Measurements from ENCODE around the gene PEX14. TPM values are rescaled to one million over a fixed set of nuclear protein-coding genes. Genes with fewer than 3 reads are reported as not detected.
A peak's percentile ranks its signal among the peaks of the same experiment; 100 is the strongest.
"Not testable (repeated sequence)": the region's sequence is repeated elsewhere in the genome, so short reads cannot be mapped to it uniquely, and the experiment has no call there.

Gene PEX14
- total RNA-seq, 1 donor from 2014 or later = 21.0 TPM

DNA sequence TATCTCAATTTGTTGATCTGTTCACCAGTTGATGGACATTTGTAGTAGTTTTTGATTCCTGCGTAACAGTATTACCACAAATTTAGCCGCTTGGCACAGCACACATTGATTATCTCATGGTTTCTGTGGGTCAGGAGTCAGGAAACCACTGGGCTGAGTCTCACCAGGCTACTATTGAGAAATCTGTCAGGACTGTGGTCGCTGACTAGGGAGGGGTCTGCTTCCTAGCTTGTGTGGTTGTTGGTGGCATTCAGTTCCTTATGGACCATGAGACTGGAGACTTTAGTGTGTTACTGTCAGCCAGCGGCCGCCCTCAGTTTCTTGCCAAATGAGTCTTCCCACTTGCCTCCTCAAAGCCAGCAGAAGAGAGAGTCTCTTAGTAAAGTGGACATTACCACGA lies 9.8 kb downstream of the PEX14 start:
- no peak for ATAC-seq
- intact Hi-C loops (cut with micrococcal nuclease) = no loop called here
- no peak for DNase-seq

DNA sequence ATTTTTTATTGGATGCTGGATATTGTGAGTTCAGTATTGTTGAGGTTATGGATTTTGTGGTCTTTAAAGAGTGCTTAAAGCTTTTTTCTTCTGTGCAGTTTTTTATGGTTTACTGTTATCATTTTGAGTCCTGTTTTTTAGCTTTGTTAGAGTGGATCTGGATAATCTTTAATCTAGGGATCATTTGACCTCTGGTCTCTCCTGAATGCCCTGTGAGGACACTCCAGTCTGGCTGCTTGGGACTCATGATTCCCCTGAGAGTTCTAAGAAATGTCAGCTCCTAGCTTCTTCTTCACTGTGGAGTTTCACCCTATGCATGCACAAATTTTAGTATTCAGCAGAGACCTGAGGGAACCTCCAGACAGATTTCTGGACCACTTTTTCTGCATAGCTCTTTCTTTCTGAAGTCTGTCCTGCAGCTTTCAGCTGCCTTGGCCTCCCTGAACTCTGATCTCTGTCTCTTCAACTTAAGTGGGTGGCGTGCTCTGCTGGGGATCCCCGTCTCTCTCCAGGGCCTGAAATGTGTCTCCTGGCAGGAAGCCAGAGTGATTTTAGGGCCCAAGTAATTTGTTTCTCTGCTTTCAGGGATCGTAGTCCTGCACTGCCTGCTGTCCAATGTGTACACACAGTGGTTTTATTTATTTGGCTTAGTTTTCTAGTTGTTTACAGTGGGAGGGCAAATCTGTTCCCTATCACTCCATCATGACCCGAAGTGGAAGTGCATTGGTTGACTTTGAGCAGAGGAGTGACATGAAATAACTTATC lies 14.7 kb downstream of the PEX14 start:
- intact Hi-C loops (cut with micrococcal nuclease) = no loop called here
- no peak for ATAC-seq

DNA sequence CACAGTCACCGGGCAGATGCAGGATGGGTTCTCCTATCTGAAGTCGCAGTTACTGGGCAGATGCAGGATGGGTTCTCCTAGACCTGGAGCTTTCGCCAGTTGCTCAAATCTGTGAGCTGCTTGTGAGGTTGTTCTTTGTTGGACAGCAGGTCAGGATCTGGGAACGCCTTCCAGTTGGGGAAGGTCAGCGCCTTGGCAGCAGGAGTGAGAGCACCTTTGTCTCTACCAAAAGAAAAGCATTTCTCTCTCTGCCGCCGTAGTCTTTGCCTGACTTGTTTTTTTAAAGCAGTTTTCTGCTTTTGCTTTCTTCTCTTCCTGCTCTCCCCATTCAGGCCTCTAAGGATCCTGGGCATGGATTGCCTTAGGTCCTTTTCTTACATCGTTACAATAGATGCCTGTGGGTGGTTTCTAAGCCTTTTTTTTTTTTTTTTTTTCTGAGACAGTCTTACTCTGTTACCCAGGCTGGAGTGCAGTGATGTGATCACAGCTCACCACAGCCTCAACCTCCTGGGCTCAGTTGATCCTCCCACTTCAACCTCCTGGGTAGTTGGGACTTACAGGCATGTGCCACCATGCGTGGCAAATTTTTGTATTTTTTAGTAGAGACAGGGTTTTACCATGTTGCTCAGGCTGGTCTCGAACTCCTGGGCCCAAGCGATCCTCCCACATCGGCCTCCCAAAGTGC lies 15.7 kb downstream of the PEX14 start:
- no peak for ATAC-seq
- intact Hi-C loops (cut with micrococcal nuclease) = no loop called here
- DNase-seq = no peak

More for the DNA sequence above, 14.7 kb downstream of the PEX14 start:
- DNase-seq = no peak

DNA sequence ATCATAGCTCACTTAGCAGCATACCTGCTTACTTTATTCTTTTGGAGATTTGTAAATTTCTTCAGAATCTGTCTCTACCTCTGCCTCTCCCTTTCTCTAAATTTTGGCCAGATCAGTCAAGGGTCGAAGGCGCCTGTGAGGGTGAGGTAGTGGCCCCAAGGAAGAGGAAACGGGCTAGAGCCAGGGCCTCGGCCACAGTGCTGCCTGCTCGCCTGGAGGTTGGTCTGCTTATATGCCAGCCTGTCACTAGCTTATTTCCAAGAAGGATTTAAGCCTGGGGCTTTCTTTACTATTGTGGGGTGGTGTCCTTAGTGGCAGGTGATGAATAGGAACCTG lies 19.6 kb downstream of the PEX14 start:
- intact Hi-C loops (cut with micrococcal nuclease) = no loop called here
- ATAC-seq (no peak), DNase-seq (no peak)

DNA sequence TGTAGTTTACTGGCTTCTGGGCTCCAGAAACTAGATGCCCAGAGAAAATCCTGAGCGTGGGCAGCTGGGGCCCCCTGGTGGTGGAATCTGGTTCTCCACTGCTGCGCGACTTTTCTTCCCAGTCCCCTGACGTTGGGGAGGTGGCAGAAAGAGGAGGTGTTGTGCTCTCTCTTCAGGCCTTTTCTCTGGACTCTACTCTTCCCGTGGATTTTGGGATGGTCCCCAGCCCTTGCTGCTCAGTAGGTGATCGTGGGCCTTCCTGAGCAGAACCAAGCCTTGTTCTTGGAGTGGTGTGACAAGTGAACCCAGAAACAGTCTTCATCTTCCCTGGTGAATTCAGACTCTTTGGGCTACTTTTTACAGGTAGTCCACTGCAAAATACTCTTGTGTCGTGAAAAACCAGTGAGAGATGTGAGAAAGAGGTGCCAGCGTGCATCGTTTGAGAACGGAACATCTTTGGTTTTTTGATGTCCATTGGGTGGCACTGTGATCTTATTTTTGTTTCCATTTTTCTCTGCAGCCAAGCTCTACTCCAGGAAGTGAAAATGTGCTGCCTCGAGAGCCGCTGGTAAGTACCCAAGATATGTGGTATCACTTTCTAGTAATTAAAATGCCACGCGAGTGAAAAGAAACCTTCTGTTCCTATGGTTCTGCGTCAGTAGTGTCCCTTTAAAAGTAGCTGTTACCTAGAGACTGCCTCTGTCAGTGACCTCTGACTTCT lies 20.2 kb downstream of the PEX14 start:
- ATAC-seq (peak; percentile 85), DNase-seq (peak; percentile 78)
- intact Hi-C loops (cut with micrococcal nuclease) = no loop called here

DNA sequence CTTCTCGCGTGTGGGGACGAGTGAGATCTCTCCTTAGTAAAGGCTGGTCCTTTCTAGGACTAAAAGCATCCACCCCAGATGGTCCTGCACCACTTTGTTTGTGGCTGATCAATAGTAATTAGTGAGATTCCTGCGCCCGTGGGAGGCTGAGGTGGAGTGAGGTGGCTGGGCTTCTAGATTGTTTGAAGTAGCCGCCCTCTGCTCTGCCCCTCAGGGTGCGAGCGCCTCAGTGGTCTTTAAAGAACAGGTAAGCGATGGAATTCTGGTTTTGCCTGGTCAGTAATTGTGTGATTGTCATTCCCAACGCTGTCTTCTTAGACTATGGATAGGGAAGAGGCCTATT lies 20.7 kb downstream of the PEX14 start:
- ATAC-seq (no peak), DNase-seq (no peak)
- intact Hi-C loops (cut with micrococcal nuclease) = no loop called here

DNA sequence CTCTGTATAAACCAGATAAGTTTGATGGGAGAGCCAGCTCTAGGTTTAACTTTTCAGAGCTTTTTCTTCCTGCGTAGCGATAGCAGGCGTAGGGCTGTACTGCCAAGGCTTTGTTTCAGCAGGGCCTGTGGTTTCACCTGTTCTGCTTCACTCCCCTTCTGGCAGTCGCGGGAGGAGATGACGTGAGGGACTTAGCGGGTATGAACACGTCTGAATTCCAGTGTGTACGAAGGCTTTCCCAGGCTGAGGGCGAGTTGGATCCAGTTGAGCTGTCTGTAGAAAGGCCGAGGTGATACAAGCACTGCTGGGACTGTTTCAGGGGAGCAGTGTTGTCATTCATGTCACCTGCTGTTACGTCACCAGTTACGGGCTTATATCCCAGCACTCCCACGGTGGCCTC lies 21.2 kb downstream of the PEX14 start:
- ATAC-seq (peak; percentile 20), DNase-seq (no peak)
- intact Hi-C loops (cut with micrococcal nuclease) = no loop called here

DNA sequence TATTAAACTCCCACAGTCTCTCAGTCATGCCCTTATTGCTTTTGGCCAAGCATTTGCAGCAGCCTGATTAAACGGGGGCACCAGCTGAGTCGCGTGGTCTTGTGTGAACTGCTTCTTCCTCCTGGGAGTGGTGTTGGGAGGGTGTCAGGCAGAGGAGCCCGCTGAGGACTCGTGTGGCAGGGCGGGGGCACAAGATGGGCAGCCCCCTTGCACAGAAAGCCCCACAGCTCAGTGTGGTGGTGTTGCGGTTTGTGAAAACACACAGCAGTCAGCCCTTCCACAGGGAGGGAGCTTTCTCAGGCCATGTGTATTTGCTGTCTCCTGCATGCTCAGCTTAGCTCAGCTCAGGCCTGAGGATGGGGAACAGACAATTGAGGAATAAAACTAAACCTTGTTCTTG lies 22.4 kb downstream of the PEX14 start:
- ATAC-seq (no peak), DNase-seq (no peak)
- intact Hi-C loops (cut with micrococcal nuclease) = no loop called here

DNA sequence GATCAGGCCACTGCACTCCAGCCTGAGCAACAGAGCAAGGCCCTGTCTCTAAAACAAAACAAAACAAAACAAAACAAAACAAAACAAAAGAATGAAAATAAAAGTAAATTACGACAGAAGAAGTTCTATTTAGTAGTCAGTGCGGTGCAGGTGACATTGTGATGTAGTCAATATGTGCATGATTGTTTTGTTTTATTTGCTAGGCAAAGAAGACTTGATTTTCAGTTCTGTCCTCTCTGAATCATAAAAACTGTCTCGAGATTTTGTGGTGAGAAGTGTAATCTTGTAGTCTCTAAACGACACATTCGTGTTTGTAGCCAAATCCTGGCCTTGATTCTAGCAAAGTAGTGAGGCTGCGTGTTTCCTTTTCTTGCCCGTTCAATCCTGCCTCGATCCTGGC lies 23.5 kb downstream of the PEX14 start:
- DNase-seq (no peak), ATAC-seq (no peak)
- intact Hi-C loops (cut with micrococcal nuclease) = no loop called here

DNA sequence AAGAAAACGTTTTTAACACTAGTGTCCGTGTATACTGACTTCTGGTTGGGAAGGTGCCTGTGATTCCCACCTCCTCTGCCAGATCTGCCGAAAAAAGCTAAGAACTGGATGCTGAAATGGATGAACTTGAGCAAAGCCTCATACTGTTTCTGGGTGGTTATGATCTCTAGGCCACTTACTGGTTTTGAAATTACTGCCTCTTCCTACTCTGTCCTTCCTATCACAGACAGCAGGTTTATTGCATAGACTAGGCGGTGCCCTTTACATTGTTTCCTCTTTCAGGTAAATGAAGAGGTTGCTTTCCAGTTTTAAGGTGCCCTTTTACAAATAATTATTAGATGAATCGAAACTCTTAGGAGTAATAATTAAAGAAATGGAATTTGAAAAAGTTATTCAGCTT lies 27.5 kb downstream of the PEX14 start:
- intact Hi-C loops (cut with micrococcal nuclease) = no loop called here
- no peak for ATAC-seq
- no peak for DNase-seq

DNA sequence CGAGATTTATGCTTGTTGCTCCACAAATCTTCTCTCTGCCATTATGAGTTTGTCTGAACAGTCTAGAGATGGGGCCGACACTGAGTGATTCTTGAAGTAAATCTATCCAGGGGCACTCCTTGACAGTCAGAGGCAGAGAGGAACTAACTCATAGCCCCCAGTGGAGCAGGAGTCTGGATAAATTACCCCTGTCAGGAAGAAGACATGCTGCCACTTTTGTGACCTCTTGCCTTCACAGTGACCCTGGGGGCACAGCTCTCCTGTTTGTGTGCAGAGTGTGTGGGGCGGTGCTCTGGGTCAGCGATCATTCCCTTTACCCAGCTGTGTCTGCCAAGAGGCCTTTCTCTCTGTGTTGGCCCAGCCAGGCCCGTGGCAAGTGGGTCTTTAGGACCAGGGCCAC lies 29.5 kb downstream of the PEX14 start:
- no peak for ATAC-seq
- DNase-seq = no peak
- intact Hi-C loops (cut with micrococcal nuclease) = no loop called here

DNA sequence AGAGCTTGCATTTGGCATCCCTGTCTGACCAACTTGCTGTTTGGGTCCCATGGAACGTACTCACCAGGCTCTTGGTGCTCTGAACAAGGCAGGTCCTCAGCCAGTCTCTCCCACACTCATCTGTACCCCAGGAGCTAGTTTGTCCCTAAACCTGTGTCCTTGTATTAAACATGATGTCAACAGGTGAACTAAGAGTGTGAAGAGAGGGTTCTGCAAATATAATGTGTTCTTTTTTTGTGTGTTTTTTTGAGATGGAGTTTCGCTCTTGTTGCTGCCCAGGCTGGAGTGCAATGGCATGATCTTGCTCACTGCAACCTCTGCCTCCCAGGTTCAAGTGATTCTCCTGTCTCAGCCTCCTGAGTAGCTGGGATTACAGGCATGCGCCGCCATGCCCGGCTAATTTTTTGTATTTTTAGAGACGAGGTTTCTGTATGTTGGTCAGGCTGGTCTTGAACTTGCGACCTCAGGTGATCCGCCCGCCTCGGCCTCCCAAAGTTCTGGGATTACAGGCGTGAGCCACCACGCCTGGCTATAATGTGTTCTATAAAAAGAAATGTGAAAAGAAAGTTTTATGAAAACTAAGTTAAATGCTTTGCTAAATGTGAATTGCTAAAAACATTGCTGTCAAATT lies 31.4 kb downstream of the PEX14 start:
- DNase-seq; ATAC-seq; intact Hi-C loops (cut with micrococcal nuclease): not testable (repeated sequence)

DNA sequence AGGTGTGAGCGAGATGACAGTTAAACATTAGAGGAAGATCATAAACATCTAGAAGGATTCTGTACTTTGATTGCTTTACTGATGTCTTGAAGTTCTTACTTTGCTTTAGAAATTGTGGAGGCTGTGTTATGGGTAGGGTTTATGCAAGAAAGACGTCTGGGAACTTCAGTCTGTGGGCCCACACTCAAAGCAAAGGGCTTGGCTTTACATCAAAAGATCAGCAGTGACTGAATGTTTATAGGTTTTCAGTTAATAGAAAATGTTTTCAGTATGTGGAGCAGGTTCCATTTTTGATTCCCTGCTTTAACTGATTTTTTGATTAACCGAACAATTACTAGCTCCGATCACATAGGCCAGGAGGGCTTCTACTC lies 31.9 kb downstream of the PEX14 start:
- DNase-seq (no peak), ATAC-seq (no peak)
- intact Hi-C loops (cut with micrococcal nuclease) = no loop called here

DNA sequence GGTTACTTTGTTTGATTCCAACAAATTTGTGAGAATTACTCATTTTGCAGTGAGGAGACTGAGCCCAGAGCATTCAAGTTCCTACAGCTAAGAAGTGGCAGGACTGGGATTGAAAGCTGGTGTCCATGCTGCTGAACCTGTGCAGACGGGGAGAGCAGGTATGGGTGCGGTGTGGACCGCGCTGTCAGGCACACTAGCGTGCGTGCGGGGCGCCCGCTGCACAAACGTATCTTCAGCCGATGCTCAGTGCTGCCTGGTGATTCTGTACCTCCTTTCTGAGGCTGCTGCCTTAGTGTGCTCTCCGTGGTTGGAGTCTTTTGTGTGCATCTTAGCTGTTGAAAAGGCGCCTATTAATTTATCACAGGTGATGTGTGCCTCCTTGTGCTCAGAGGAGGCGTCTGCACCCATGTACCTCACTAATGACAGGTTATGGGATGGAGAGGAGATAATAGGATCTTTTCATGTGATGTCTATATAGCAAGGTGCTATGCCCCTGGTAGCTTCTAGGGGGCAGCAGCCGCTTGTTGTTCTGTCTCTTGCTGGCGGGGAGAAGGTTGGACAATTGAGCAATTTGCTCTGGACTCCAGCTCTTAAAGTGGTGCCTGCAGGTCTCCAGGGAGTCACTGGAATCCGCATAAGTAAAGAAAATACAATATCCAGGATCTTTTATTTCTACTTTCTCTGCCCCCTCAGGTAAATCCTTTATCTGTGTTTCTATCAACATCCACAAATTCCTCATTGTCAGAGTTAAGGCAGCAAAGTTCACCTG lies 32.5 kb downstream of the PEX14 start:
- intact Hi-C loops (cut with micrococcal nuclease) = no loop called here
- ATAC-seq (peak; percentile 87), DNase-seq (peak; percentile 70)

DNA sequence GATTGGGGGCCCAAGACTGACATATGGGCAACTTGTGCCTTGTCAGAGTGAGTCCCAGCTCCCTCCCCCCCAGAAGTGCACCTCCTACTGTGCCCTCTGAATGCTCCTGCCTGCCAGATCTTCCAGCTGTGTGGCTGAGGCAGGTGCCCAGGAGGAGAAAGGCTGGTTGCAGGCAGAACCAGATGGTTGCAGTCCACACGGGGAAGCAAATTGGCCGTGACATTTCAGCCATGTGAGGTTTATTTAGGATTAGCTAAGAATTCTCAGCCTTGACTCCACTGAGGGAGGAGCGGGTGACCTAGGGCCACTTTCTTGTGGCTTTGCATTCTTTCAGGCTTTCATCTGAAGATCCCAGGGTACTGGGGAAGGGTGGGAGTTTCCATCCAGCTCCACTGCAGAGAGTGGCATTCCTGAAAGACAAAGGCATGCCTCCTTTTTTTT lies 33.8 kb downstream of the PEX14 start:
- intact Hi-C loops (cut with micrococcal nuclease) = no loop called here
- ATAC-seq (no peak), DNase-seq (no peak)

DNA sequence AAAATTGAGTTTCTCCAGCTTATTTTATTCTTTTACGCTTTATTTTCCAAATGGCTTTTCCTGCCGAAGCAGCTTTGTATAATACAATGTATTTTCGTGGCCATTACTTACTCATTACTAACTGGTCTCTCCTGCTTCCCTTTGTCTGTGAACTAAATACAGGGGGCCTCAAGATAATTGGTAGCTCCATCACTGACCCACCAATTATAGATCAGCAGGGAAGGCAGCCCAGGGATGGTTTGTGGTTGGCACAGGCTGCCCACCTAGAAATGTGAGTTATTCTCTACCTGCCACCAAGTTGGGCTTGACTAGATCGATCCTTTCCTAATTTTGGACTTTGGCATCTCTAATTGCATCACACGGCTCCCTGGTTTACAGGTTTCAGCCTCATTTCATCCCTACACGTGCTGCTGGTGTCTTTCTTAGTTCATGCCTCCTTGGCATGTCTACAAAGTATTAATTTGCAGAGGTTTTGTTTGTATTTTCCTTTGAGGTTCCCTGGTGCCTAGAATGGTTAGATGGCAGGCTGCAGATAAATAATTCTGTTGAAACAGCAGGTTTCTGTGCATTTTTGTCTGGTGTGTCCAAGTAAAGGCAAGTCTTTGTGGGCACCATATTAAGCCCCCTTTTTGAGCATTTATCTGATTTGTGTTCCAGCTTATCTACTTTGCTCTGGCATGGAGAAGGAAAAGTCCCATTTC lies 35.2 kb downstream of the PEX14 start:
- no peak for ATAC-seq
- intact Hi-C loops (cut with micrococcal nuclease) = loop anchor here (10.0 kb wide), 1 partner anchor 355 kb away; no protein-coding TSS in a partner anchor
- no peak for DNase-seq

DNA sequence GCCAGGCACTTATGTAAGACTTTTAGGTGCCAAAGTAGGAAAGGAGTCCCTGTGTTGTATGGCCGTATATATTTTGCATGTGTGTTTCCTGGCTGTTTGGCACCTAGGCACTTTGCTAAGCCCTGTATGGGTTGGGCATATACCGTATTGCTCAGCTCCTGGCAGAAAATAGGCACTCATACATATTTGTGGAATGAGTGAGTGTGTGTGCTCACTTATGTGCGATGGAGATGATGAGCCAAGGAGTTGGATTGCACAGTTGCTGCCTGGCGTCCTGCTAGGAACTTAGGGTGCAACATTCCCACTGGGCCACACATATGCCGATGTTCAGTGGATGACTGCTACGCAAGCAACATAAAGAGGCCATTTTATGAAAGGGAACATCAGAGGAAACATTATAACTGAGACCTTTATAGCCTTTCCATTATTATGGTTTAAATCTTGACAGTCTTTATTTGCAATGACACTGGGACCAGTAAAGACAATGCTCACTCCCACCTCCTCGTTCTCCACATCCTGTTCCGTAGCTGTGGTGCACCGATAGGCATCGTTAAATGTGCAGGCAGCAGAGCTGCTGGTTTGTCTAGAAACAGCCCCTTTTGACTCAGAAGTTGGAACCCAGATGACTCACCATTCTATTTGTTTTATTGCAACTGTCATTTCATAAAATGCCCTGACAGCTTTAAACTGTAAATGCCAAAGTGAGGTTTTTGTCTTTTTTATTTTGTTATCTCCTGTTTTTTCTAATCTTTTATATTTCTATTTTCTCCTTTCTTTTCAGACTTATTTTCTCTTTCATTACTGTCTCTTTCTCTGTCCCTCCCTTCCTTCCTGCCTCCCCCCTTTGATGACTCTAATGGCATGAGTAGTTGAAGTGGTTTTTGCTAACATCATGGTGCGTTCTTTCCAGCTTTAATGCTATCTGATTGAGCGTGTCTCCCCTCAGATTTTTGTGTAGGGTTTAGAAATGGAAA lies 36.1 kb downstream of the PEX14 start:
- intact Hi-C loops (cut with micrococcal nuclease) = loop anchor here (10.0 kb wide), 1 partner anchor 354 kb away; no protein-coding TSS in a partner anchor
- peak; percentile 28 for ATAC-seq
- DNase-seq = no peak

Data from left ventricle myocardium superior (tissue), 1 donor.